ENCODE results near the gene C2orf92.
"Not testable (repeated sequence)": the region's sequence is repeated elsewhere in the genome, so short reads cannot be mapped to it uniquely, and the experiment has no call there.

Gene C2orf92

GRCh38 chr2:97695744-97696143 is 26.2 kb downstream of the C2orf92 start:
- DNase-seq = no peak

DNA sequence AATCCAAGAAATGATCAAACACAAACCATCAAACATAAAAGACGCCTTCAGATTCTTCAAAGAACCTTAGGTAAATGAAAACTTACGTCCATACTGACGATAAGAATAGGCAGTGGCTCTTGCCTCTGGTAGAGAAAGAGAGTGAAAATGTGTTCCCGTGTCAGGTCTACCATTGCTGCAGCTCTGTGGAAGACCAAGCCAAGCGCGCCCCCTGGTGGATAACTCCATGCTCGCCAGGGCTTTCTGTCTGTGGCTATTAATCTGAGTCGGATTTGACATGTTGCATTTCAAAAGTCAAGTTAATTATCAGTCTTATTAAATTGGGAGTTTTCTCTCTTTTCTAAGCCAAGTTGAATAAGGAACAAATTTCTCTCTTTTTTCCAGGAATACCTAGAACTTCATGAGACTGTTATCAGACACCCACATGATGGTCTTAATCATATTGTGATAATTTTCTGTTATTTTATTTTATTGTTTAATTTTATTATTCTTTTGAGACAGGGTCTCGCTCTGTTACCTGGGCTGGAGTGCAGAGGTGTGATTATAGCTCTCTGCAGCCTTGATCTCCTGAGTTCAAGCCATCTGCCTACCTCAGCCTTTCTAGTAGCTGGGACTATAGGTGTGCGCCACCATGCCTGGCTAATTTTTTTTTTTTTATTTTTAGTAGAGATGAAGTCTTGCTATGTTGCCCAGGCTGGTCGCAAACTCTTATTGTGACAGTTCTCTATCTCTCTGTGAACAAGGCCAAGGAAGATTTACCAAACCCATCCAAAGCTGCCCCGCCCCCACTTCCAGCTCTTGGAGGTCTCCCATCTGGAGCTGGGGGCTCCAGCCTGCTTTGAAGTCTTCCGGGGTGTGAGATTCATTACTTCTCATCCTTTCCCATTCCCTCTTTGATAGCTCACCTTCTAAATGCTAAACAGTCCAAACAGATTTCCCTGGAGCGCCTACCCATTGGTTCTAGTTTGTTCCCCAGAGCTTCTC is 28.0 kb downstream of the C2orf92 start:
- peak; percentile 91 for DNase-seq

DNA sequence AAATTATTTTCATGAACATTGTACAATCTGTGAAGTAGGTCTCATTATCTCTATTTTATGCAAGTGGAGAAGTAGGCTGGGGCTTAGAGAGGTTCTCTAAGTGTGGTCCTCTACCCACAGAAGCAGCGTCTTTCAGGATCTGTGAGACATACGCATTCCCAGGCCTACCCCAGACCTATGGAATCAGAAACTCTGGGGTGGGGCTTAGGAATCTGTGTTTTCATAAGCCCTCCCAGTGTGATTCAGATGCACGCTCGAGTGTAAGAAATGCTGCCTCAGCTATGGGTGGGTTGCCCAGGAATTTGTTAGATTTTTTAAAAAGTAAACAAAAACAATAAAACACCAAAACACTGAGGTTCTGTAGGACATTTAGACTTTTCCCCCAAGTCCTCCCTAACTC is 29.0 kb downstream of the C2orf92 start:
- DNase-seq = no peak

DNA sequence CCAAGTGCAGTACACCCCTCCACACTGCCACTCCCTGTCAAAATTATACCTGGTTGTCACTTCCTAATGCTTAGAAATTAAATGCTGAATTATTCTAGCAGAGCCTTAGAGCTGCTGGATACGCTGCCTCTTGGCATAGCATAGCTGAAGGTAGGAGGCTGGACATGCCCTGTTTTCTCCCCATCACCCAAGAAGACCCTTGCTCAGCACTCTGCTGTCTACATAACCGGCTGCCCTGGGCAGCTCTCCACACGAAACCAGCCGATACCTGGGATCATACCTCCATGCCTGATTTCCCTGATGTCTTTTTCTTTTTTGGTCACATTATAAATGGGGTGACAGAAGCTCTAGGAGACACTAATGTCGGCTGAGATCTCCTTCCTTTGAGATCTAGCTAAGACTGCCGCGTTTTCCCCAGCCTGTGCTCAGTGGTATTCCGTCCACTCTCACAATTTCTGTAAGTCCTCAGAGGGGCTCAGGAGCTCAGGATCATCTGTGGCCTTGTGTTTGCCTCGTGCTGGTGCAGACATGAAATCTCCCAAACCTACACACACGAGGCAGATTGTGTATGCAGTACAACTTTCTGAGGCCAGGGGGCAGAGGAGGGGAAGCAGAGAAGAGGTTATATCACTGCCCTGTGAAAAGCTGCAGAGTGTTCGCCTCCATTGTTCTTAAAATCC is 30.4 kb downstream of the C2orf92 start:
- peak; percentile 70 for DNase-seq

- DNase-seq = no peak
Observed at GRCh38 chr2:97701186-97701585, 31.7 kb downstream of the C2orf92 start.

GRCh38 chr2:97701851-97702465 is 32.4 kb downstream of the C2orf92 start:
- DNase-seq = no peak

GRCh38 chr2:97702731-97703470 is 33.4 kb downstream of the C2orf92 start:
- DNase-seq = no peak

DNA sequence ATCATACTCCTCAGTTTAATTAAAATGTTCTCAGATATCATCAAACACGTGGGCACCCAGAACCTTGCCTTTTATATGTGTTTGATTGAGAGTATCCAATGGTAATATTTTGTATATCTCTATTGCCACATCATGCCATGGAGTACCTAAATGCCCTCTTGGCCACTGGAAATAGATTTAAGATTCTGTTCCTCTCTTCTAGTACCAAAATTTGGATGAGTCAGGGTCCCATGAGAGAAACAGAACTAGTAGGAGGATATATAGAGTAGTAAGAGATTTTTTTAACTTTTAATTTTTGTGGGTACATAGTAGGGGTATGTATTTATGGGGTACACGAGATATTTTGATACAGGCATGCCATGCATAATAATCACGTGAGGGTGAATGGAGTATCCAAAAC is 34.2 kb downstream of the C2orf92 start:
- no peak for DNase-seq

DNA sequence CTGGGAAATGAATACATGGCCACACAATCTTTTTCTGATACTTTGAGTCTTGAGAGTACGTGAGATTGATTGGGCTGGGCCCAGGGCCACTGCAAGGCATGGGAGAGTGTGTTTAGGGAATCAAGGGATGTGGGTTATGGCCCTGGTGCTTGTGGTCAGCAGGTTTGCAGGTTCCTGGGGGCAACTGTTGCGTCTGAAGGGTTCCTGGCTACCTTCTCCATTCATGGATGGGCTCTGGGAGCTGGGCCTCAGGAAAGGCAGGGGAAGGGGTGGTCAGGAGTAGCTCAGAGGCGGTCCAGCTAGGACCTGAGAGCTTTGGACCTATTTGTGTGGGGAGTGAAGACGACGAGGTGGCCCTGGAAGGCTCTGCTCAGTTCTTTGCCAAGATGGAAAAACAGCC is 35.5 kb downstream of the C2orf92 start:
- no peak for DNase-seq

GRCh38 chr2:97706112-97706511 is 36.6 kb downstream of the C2orf92 start:
- DNase-seq = no peak

DNA sequence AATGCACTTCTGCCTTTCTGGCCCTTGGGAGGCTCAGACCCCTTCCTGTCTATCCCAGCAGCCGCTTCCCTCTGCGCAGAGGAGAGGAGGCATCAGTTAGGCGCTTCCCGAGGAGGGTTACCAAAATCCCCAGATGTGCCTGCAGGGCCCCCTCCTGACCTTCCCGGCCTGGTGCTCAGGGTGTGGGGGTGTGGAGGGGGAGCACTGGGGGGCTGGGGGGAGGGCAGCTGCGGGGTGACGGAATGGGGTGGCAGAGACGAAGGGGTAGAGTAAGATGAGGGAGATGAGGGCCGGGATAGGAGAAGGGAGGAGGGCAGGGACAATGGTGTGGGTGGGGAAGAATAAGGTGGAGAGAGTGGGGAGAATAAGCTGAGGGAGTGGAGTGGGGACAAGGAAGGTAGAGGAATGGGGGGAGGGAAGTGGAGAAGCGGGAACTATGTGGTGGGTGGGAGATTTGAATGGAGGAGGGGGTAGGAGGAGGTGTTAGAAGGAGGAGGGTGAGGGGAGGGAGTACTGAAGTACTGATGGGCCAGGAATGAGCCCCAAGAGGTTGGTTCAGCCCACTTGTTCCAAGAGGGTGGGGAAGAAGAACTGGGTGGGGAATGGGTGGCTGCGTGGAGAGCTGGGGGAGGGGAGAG is 37.3 kb downstream of the C2orf92 start:
- no peak for DNase-seq

DNA sequence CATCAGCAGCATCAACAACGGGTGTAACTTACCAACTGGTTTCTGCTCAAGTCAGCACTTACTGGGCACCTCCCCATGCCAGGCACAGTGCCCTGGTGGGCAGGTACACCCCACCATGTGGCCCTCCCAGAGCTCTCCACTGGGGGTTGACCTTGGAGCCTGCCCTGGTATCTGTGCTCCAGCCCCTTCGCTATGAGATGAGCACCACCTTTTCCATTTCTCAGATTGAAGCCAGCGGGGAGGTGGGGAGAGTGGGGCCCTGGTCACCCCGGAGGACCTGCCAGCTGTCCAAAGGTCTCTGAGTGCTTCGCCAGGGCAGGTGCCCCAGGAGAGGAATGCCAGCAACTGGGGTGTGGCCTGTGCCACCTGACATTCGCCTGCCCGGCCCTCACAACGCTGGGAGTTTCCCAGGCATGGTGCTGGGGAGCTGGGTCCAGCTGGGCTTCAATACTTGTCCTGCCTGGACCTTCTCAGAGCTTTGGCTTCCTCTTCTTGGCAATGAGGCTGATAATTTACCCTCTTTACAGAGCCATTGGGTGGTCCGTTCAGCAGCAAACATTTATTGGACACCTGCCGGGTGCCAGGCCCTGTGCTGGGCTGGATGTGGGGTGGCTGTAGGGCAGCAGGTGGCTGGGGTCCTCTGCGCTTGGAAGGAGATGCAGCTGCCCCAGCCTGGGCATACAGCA is 38.0 kb downstream of the C2orf92 start:
- no peak for DNase-seq

DNA sequence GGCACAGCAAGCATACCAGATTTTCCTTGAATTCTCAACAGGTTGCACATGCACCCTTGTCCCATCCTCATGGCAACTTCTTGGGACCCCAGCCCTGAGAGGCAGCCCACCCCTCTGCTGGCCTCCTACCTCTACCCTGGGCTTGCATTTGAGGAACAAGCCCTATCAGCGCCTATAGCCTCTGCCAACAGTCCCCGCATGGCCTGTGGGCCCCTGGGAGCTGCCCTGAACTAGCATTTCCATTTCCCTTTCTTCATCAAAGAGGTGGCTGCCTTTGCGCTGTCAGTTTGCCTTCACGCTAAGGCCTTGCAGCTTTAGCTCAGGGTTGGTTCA is 38.5 kb downstream of the C2orf92 start:
- no peak for DNase-seq

GRCh38 chr2:97708608-97709007 is 39.1 kb downstream of the C2orf92 start:
- no peak for DNase-seq

- no peak for DNase-seq
Observed at GRCh38 chr2:97711394-97711711, 41.8 kb downstream of the C2orf92 start.

- DNase-seq = not testable (repeated sequence)
Observed at GRCh38 chr2:97712175-97712574, 42.7 kb downstream of the C2orf92 start.

GRCh38 chr2:97712693-97713295 is 43.3 kb downstream of the C2orf92 start:
- DNase-seq = no peak

GRCh38 chr2:97713296-97714083 is 44.0 kb downstream of the C2orf92 start, which contains the start of gene ZAP70:
ZAP70 (plus strand) TSS chr2:97713576; CDS start chr2:97724037, 10,461 bp downstream.
- peak; percentile 71 for DNase-seq

DNA sequence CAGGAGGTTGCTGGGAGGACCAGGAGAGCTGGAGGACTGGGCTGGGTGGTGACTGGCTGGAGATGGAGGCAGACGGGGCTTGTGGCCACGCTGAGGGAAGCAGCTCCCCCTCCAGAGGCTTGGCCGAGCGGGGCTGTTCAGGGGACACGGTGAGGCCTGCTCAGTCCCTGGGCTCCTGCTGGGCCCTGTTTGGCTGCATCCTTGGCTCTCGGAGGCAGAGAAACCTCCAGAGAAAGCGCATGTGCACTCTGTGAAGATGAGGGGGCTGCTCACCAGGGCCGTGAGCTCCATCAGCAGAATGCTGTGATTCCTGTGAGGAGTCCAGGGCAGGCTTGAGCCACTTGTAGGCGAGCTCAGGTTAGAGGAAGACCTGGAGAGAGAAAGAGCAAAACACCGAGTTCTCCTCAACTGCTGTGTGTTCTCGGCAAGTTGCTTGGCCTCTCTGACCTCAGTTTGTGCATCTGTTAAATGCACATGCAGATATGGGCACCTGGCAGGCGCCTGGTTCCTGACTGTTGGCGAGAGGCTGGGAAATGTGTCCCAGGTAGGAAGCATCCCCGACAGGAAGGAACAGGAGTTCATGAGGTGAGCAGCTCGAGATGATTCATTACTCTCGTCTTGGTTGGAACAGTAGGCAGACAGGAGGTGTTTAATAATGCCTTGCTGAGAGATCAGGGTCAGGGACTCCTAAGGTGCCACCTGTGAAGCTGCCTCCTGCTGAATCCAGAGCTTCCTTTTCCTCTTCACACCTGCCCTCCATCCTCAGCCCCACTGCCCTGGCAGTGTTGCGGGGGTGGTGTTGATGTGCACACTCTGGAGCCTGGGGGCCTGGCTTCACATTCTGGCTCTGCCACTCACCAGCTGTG is 44.8 kb downstream of the C2orf92 start:
- no peak for DNase-seq

Measured in CD4-positive, alpha-beta T cell treated with Interleukin-12 subunit alpha and Interleukin-12 subunit beta, for 1 hour (primary cell).